GM12874 (cell line): ENCODE results near the gene MRGPRD.

Source experiments
- TF ChIP-seq, protein P1 (sequence below): IDR thresholded peaks from 2 replicates; pipeline ENCODE4 v1.5.1; 2011; ENCODE audit warnings: low read depth, mild to moderate bottlenecking, control low read depth, low read length, moderate library complexity; ENCODE audit not compliant: insufficient read depth

Gene MRGPRD

DNA sequence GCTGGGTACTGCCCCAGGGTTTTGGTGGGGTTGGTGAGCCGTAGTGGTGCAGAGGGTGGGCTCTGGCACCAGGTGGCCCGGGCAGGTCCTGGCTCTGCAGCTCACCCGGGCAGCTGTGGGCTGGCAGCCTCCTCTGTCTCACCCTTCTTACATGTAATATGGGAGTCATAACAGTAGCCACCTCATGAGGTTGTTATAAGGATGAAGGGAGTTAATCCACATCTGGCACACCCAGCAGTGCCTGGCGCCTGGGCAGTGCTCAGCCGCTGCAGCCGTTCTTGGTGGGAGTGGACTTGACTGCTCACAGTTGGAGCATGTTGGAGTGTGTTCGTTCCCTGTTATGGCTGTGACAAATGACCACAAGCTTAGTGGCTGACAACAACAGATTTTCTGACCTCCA is 48.4 kb downstream of the MRGPRD start:
- TF ChIP-seq, protein P1, sequence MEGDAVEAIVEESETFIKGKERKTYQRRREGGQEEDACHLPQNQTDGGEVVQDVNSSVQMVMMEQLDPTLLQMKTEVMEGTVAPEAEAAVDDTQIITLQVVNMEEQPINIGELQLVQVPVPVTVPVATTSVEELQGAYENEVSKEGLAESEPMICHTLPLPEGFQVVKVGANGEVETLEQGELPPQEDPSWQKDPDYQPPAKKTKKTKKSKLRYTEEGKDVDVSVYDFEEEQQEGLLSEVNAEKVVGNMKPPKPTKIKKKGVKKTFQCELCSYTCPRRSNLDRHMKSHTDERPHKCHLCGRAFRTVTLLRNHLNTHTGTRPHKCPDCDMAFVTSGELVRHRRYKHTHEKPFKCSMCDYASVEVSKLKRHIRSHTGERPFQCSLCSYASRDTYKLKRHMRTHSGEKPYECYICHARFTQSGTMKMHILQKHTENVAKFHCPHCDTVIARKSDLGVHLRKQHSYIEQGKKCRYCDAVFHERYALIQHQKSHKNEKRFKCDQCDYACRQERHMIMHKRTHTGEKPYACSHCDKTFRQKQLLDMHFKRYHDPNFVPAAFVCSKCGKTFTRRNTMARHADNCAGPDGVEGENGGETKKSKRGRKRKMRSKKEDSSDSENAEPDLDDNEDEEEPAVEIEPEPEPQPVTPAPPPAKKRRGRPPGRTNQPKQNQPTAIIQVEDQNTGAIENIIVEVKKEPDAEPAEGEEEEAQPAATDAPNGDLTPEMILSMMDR, result no peak

DNA sequence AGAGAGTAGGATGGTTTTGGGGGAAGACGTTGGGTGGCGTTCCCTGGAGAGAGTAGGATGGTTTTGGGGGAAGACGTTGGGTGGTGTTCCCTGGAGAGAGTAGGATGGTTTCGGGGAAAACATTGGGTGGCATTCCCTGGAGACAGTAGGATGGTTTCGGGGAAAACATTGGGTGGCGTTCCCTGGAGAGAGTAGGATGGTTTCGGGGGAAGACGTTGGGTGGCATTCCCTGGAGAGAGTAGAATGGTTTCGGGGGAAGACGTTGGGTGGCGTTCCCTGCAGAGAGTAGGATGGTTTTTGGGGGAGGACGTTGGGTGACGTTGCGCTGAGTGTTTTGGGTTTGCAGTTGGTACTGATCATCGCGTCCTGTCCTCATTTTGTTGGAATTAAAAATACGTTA is 48.9 kb downstream of the MRGPRD start:
- TF ChIP-seq, protein P1, result no peak

DNA sequence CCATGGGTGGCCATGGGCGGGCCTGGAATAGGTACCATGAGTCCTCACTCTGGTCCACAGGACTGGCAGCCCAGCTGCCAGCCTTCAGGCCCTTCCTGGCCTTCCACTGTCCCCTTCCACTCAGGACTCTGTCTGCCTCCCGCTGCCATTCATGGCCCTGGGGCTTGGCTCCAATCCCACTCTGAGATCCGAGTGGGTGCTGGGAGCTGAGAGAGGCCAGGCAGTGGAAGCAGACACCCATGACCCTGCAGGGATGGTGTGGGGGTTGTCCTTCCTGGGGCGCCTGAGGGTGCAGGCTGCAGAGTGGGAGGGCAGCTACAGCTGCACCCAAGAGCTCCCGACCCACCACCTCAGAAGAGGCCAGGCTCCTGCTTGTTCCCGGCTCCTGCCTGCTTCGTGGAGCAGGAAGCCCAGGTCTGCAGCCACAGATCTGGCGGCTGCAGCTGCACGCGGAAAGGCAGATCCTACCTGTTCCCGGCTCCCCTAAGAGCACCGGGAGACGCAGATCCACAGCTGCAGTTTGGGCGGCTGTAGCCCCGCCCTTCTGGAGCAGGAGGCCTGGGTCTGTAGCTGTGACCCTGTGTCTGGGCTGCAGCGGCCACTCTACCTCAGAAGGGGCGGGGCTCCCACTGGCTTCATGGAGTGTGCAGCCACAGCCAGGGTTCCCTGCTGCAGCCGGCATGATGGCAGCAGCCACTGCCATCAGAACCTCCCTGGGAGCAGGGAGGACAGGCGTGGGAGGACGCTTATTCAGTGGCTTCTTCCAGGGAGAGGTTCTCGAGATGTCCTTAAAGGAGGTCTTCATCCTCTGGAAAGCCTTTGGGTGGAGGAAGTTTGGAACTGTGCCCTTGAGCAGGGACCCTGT is 49.6 kb downstream of the MRGPRD start:
- TF ChIP-seq, protein P1, result no peak
